HFF-Myc (cell line): ENCODE data around the gene CXCL5.

ENCODE experiments used
- DNase-seq: peaks from one replicate; pipeline ENCODE4 v3.0.0-alpha.2; 2011; ENCODE audit warnings: low read depth; ENCODE audit errors: extremely low read depth
- H3K4me3 ChIP-seq: replicated peaks from 2 replicates; pipeline ENCODE4 v1.5.1; 2011; ENCODE audit warnings: low read depth, mild to moderate bottlenecking, control low read depth, low read length
- TF ChIP-seq, protein P1 (sequence below): IDR thresholded peaks from 2 replicates; pipeline ENCODE4 v1.5.1; 2012; ENCODE audit warnings: mild to moderate bottlenecking, low read depth, low read length, control low read depth; ENCODE audit errors: missing control alignments

The CXCL5 gene

DNA sequence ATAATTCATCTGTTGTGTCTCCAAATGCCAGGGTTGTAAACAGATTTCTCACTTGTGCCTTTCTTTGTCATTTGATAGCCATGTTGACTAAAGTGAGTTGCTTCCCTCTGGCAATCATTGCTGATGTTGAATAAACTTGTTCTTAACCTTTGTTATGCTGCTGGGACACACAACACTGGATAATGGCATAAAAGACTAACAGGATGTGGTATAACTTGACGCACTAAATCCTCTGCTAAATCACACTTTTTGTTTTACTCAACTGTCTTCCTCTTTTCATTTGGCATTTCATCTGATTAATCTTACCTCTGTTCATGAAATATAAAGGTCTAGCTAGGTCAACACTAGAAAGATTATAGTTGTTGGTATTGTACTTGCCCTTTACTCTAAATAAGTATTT, 17.6 kb upstream of the CXCL5 start:
- TF ChIP-seq, protein P1, sequence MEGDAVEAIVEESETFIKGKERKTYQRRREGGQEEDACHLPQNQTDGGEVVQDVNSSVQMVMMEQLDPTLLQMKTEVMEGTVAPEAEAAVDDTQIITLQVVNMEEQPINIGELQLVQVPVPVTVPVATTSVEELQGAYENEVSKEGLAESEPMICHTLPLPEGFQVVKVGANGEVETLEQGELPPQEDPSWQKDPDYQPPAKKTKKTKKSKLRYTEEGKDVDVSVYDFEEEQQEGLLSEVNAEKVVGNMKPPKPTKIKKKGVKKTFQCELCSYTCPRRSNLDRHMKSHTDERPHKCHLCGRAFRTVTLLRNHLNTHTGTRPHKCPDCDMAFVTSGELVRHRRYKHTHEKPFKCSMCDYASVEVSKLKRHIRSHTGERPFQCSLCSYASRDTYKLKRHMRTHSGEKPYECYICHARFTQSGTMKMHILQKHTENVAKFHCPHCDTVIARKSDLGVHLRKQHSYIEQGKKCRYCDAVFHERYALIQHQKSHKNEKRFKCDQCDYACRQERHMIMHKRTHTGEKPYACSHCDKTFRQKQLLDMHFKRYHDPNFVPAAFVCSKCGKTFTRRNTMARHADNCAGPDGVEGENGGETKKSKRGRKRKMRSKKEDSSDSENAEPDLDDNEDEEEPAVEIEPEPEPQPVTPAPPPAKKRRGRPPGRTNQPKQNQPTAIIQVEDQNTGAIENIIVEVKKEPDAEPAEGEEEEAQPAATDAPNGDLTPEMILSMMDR = no peak
- no peak overlapping the region for H3K4me3 ChIP-seq
- DNase-seq = no peak

DNA sequence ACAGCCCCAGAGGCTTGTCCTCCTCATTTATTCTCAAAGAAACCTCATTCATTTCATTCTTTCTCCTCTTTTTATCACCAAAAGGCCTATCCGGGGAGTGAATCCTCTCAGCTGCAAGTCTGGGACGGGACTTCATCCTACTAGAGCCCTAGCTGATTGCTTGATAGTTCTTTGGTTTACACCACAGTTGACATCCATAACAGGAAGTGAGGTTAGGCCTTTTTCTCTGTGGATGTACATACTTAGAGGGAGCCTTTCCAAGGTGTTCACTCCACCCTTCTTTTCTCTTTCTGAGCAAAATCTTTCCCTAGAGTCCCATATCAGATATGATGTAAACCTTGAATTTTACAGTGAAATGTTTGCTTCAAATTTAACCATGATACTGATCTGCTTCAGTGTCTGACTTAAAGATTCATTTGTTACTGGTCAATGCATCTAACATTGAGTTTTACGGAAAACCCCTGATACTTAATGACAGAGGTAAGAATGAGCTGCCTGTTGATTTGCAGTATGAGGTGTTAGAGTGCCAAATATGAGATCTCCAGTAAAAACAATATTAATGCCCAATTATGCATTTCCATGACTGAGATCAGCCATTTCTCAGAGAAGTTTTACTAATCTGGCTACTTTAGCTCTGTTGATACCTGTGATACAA, 16.8 kb upstream of the CXCL5 start:
- no peak for DNase-seq
- TF ChIP-seq, protein P1 = no peak

DNA sequence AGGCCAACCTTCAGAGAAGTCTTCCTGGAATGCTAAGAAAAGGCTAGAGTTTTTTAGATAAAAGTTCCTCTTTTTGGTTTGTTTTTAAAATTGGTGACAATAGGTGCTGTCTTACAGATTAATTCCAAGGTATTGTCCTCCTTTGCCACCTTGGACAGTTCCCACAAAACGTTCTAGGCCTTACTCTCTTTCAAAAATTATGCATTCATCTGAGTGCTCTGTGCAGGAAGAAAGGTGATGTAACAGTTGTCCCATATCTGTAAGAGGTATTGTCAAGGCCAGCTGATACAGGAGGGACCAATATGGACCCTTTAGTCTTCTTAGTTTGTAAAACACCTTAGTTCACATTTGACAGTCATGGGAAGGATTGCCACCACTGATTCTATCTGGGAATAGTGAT, 15.9 kb upstream of the CXCL5 start:
- DNase-seq = no peak
- H3K4me3 ChIP-seq = no peak overlapping the region
- TF ChIP-seq, protein P1 = no peak

More for the DNA sequence above, 16.8 kb upstream of the CXCL5 start:
- H3K4me3 ChIP-seq = no peak overlapping the region

DNA sequence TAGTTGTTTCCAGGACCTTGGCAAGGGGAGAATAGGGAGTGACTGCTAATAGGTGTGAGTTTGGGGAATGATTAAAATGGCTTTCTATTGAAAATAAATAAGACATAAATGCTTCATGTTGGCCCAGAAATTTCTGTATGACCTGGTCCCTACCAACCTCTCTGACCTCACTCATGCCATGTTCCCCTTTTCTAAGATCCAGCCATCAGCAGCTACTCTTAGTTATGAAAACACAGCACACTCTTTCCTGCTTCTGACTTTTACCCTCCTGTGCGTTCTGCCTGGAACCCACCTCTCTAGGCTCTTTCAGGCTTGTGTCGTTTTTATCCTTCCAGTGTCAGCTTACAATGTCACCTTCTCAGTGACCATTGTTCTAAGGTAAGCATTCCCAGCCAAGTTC, 14.8 kb upstream of the CXCL5 start:
- H3K4me3 ChIP-seq = no peak overlapping the region
- DNase-seq = no peak
- TF ChIP-seq, protein P1 = no peak

DNA sequence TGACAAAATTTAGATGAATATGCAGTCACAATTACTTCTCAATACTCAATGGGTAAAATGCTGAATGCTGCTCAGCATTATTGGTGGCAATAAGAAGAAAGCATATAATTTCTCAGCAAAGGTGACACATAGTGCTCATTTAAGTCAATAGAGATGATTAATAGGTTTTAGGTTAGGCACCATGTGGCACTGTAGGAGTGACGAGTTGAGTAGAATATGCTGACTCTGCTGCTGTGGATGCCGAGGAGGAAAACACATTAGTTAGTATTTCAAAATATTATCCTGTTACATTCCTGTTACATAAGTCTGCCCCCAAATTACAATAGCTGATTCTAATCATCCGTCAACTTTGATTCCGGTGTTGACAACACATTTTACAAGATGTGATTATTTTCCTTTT, 13.7 kb upstream of the CXCL5 start:
- H3K4me3 ChIP-seq = no peak overlapping the region
- DNase-seq = no peak
- TF ChIP-seq, protein P1 = no peak

DNA sequence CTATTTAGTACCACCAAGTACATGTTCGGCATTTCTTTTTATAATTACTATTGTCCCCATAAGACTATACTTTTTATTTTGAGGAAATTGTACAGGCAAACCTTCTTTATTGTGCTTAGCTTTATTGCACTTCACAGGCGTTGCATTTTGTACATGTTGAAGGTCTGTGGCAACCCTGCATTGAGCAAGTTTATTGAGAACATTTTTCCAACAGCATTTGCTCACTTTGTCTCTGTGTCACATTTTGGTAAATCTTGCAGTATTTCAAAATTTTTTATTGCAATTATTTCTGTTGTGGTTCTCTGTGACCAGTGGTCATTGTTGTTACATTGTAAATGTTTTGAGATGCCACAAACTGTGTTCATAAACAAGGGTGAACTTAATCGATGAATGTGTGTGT, 10.8 kb upstream of the CXCL5 start:
- no peak overlapping the region for H3K4me3 ChIP-seq
- TF ChIP-seq, protein P1 = no peak

DNA sequence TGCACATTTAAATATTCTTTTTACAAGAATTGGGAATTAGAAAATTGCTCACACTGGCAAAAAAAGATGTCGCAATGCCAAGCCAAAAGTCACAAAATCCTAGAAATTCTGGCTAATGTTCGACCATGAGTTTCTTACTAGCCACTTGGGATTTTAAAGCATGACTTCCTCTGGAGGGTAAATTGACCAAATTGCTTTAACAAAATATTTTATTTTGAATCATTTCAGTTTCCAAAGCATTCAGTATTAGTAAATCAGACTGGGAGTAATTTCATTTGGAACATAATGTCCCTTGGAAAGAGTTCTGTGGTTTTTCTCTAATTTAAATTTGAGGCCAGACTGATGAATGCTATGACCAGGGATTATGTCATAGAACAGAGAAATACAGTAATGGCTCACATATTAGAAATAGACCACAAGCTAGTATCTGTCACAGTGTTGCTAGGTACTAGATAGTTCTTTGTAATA, 7.6 kb upstream of the CXCL5 start:
- TF ChIP-seq, protein P1 = no peak
- no peak for DNase-seq
- no peak overlapping the region for H3K4me3 ChIP-seq

More for the DNA sequence above, 10.8 kb upstream of the CXCL5 start:
- no peak for DNase-seq
